Measurements from ENCODE around the gene H2AZ1.

The H2AZ1 gene

GRCh38 chr4:99986792-99987191 is 36.7 kb upstream of the H2AZ1 start:
- no peak overlapping the region for H2BK15ac ChIP-seq (ENCODE audit: low read depth, poor library complexity, severe bottlenecking)
- no peaks in the 10 kb centered on the region for H3K36me3 ChIP-seq (ENCODE audit: control insufficient read depth in 1 of 2, insufficient read depth in 2 of 2, low read depth in 1 of 2, low read length in 2 of 2)
- H3K9me3 ChIP-seq (ENCODE audit: control insufficient read depth, low read length): no peaks in the 10 kb centered on the region
- no peak overlapping the region for H3K4me2 ChIP-seq (ENCODE audit: low read length, poor library complexity, severe bottlenecking)
- H3K27me3 ChIP-seq (ENCODE audit: control insufficient read depth in 1 of 2, insufficient read depth in 1 of 2, low read length in 2 of 2): no peaks in the 10 kb centered on the region
- no peak overlapping the region for H3K4me3 ChIP-seq (ENCODE audit: insufficient read depth in 1 of 2, low read depth in 1 of 2, low read length in 2 of 2)
- no peak overlapping the region for H2AK5ac ChIP-seq (ENCODE audit: low read length, severe bottlenecking)
- H2BK120ac ChIP-seq (ENCODE audit: low read depth, low read length): no peak overlapping the region
- H2BK5ac ChIP-seq (ENCODE audit: low read depth, low read length, poor library complexity, severe bottlenecking): no peak overlapping the region
- H3K9ac ChIP-seq (ENCODE audit: low read length): no peak overlapping the region
- no peak overlapping the region for H2BK12ac ChIP-seq (ENCODE audit: low read length in 2 of 2)
- no peak overlapping the region for H3K18ac ChIP-seq (ENCODE audit: low read depth in 1 of 2, low read length in 2 of 2)
- no peak overlapping the region for H2AFZ ChIP-seq (ENCODE audit: low read depth, low read length)
- no peak overlapping the region for H3K4ac ChIP-seq (ENCODE audit: low read depth in 1 of 2, low read length in 2 of 2)
- H3K23ac ChIP-seq (ENCODE audit: low read length in 2 of 2): no peak overlapping the region
- no peak overlapping the region for H4K91ac ChIP-seq (ENCODE audit: low read length)
- no peak for DNase-seq
- no peak overlapping the region for H3K14ac ChIP-seq (ENCODE audit: low read length in 2 of 2)
- H4K8ac ChIP-seq (ENCODE audit: low read length): no peak overlapping the region
- no peak overlapping the region for H3K27ac ChIP-seq (ENCODE audit: low read length, poor library complexity, severe bottlenecking)
- no peaks in the 10 kb centered on the region for H3K79me1 ChIP-seq (replicated peaks; ENCODE audit: low read length, poor library complexity, severe bottlenecking)
- H3K4me1 ChIP-seq (ENCODE audit: control insufficient read depth, insufficient read depth, low read depth, low read length): no peaks in the 10 kb centered on the region
- no CpG with 5 or more reads among the region's 4 CpGs for WGBS

DNA sequence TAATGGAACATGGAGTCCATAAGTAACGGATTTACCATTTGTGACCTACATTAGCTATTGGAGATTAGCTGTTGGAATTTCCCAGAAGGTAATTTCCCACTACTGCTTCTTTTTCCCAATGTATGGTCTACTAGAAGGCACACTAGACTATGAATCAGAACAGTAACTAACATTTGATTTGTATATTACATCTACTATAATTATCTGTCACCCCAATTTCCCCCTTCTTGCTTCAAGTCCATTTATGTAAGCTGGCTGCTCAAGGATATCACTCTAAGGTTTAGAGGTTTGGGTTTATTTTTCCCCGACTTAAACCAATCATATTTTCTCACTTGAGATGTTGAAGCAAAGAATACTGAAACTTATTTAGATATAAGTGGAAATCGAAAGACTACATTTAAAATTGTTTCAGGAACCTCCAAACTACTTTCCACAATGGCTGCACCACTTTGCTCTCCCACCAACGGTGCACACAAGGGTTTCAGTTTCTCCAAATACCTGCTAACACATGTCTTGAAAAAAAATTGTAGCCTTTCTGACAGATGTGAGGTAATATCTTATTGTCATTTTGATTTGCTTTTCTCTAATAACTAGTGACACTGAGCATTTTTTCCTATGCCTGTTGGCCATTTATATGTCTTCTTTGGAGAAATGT is 33.3 kb upstream of the H2AZ1 start:
- Histone ChIP-seq H3K79me1 (replicated peaks; ENCODE audit: low read length, poor library complexity, severe bottlenecking) (no peaks in the 10 kb centered on the region), H3K4me2 (ENCODE audit: low read length, poor library complexity, severe bottlenecking) (no peak overlapping the region), H3K36me3 (ENCODE audit: control insufficient read depth in 1 of 2, insufficient read depth in 2 of 2, low read depth in 1 of 2, low read length in 2 of 2) (no peaks in the 10 kb centered on the region), H3K9ac (ENCODE audit: low read length) (no peak overlapping the region), H3K4ac (ENCODE audit: low read depth in 1 of 2, low read length in 2 of 2) (no peak overlapping the region), H3K27ac (ENCODE audit: low read length, poor library complexity, severe bottlenecking) (no peak overlapping the region), H2BK12ac (ENCODE audit: low read length in 2 of 2) (no peak overlapping the region), H2AK5ac (ENCODE audit: low read length, severe bottlenecking) (no peak overlapping the region), H4K8ac (ENCODE audit: low read length) (no peak overlapping the region), H3K4me1 (ENCODE audit: control insufficient read depth, insufficient read depth, low read depth, low read length) (no peaks in the 10 kb centered on the region), H2BK120ac (ENCODE audit: low read depth, low read length) (no peak overlapping the region), H4K91ac (ENCODE audit: low read length) (no peak overlapping the region), H2BK5ac (ENCODE audit: low read depth, low read length, poor library complexity, severe bottlenecking) (no peak overlapping the region), H2AFZ (ENCODE audit: low read depth, low read length) (no peak overlapping the region), H3K9me3 (ENCODE audit: control insufficient read depth, low read length) (no peaks in the 10 kb centered on the region), H3K14ac (ENCODE audit: low read length in 2 of 2) (no peak overlapping the region), H3K4me3 (ENCODE audit: insufficient read depth in 1 of 2, low read depth in 1 of 2, low read length in 2 of 2) (no peak overlapping the region), H2BK15ac (ENCODE audit: low read depth, poor library complexity, severe bottlenecking) (no peak overlapping the region), H3K27me3 (ENCODE audit: control insufficient read depth in 1 of 2, insufficient read depth in 1 of 2, low read length in 2 of 2) (no peaks in the 10 kb centered on the region), H3K23ac (ENCODE audit: low read length in 2 of 2) (no peak overlapping the region), H3K18ac (ENCODE audit: low read depth in 1 of 2, low read length in 2 of 2) (no peak overlapping the region)
- DNase-seq: no peak
- 100% methylated on average over 1 of the region's 4 CpGs for WGBS

DNA sequence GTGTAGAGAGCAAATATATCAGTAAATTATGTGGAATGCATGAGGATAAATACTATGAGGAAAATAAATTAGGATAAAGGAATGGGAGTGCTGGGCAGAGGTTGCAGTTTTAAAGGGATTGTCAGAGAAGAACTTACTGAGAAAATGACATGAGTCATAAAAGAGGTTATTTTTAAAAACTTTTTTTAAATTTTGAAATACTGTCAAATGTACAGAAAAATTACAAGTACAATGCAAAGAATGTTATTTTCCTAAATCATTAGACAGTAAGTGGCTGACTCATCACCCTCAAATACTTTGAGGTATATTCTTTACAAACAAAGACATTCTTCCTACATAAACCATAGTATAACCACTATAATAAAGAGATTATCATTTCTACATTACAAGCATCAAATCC is 29.8 kb upstream of the H2AZ1 start:
- no peak overlapping the region for H2AFZ ChIP-seq (ENCODE audit: low read depth, low read length)
- no peak overlapping the region for H2AK5ac ChIP-seq (ENCODE audit: low read length, severe bottlenecking)
- H2BK120ac ChIP-seq (ENCODE audit: low read depth, low read length): no peak overlapping the region
- no peak overlapping the region for H3K14ac ChIP-seq (ENCODE audit: low read length in 2 of 2)
- no peaks in the 10 kb centered on the region for H3K27me3 ChIP-seq (ENCODE audit: control insufficient read depth in 1 of 2, insufficient read depth in 1 of 2, low read length in 2 of 2)
- no peak overlapping the region for H2BK5ac ChIP-seq (ENCODE audit: low read depth, low read length, poor library complexity, severe bottlenecking)
- H3K36me3 ChIP-seq (ENCODE audit: control insufficient read depth in 1 of 2, insufficient read depth in 2 of 2, low read depth in 1 of 2, low read length in 2 of 2): no peaks in the 10 kb centered on the region
- H4K91ac ChIP-seq (ENCODE audit: low read length): no peak overlapping the region
- H3K27ac ChIP-seq (ENCODE audit: low read length, poor library complexity, severe bottlenecking): no peak overlapping the region
- H4K8ac ChIP-seq (ENCODE audit: low read length): no peak overlapping the region
- H3K4ac ChIP-seq (ENCODE audit: low read depth in 1 of 2, low read length in 2 of 2): no peak overlapping the region
- H2BK12ac ChIP-seq (ENCODE audit: low read length in 2 of 2): no peak overlapping the region
- H3K4me3 ChIP-seq (ENCODE audit: insufficient read depth in 1 of 2, low read depth in 1 of 2, low read length in 2 of 2): no peak overlapping the region
- H3K4me1 ChIP-seq (ENCODE audit: control insufficient read depth, insufficient read depth, low read depth, low read length): no peaks in the 10 kb centered on the region
- H3K9me3 ChIP-seq (ENCODE audit: control insufficient read depth, low read length): peaks cover 4% of the 10 kb centered on the region
- H3K18ac ChIP-seq (ENCODE audit: low read depth in 1 of 2, low read length in 2 of 2): no peak overlapping the region
- H3K23ac ChIP-seq (ENCODE audit: low read length in 2 of 2): no peak overlapping the region
- no peak overlapping the region for H3K9ac ChIP-seq (ENCODE audit: low read length)
- peak; percentile 20 for DNase-seq
- H2BK15ac ChIP-seq (ENCODE audit: low read depth, poor library complexity, severe bottlenecking): no peak overlapping the region
- no peaks in the 10 kb centered on the region for H3K79me1 ChIP-seq (replicated peaks; ENCODE audit: low read length, poor library complexity, severe bottlenecking)
- no peak overlapping the region for H3K4me2 ChIP-seq (ENCODE audit: low read length, poor library complexity, severe bottlenecking)

- H3K23ac ChIP-seq (ENCODE audit: low read length in 2 of 2): no peak overlapping the region
- H2AK5ac ChIP-seq (ENCODE audit: low read length, severe bottlenecking): no peak overlapping the region
- 97% methylated on average over 12 of the region's 12 CpGs for WGBS
- no peak overlapping the region for H3K4me3 ChIP-seq (ENCODE audit: insufficient read depth in 1 of 2, low read depth in 1 of 2, low read length in 2 of 2)
- H2BK5ac ChIP-seq (ENCODE audit: low read depth, low read length, poor library complexity, severe bottlenecking): no peak overlapping the region
- no peak overlapping the region for H2AFZ ChIP-seq (ENCODE audit: low read depth, low read length)
- H3K27me3 ChIP-seq (ENCODE audit: control insufficient read depth in 1 of 2, insufficient read depth in 1 of 2, low read length in 2 of 2): no peaks in the 10 kb centered on the region
- H2BK15ac ChIP-seq (ENCODE audit: low read depth, poor library complexity, severe bottlenecking): no peak overlapping the region
- H3K36me3 ChIP-seq (ENCODE audit: control insufficient read depth in 1 of 2, insufficient read depth in 2 of 2, low read depth in 1 of 2, low read length in 2 of 2): peaks cover 0 to 6% of the 10 kb centered on the region in 2 experiments
- no peak overlapping the region for H3K14ac ChIP-seq (ENCODE audit: low read length in 2 of 2)
- no peak overlapping the region for H2BK12ac ChIP-seq (ENCODE audit: low read length in 2 of 2)
- no peaks in the 10 kb centered on the region for H3K79me1 ChIP-seq (replicated peaks; ENCODE audit: low read length, poor library complexity, severe bottlenecking)
- H3K9me3 ChIP-seq (ENCODE audit: control insufficient read depth, low read length): peaks cover 4% of the 10 kb centered on the region
- H3K9ac ChIP-seq (ENCODE audit: low read length): no peak overlapping the region
- H3K27ac ChIP-seq (ENCODE audit: low read length, poor library complexity, severe bottlenecking): no peak overlapping the region
- H4K91ac ChIP-seq (ENCODE audit: low read length): peak overlapping the region; percentile 58
- no peak overlapping the region for H2BK120ac ChIP-seq (ENCODE audit: low read depth, low read length)
- no peak overlapping the region for H4K8ac ChIP-seq (ENCODE audit: low read length)
- H3K18ac ChIP-seq (ENCODE audit: low read depth in 1 of 2, low read length in 2 of 2): no peak overlapping the region
- no peaks in the 10 kb centered on the region for H3K4me1 ChIP-seq (ENCODE audit: control insufficient read depth, insufficient read depth, low read depth, low read length)
- no peak for DNase-seq
- no peak overlapping the region for H3K4me2 ChIP-seq (ENCODE audit: low read length, poor library complexity, severe bottlenecking)
- no peak overlapping the region for H3K4ac ChIP-seq (ENCODE audit: low read depth in 1 of 2, low read length in 2 of 2)
Measured at GRCh38 chr4:99971453-99972111, 21.5 kb upstream of the H2AZ1 start.

Data from mesenchymal stem cell (in vitro differentiated cells and primary cell).